H1 (cell line): ENCODE measurements around the gene MYH10. TPM values are rescaled to one million over a fixed set of nuclear protein-coding genes. Genes with fewer than 3 reads are reported as not detected.

ENCODE experiments used
- CTCF ChIA-PET: fragments of 300-600 bp; sonication (Branson Sonifier 250); formaldehyde crosslinking; loops from one replicate; lab custom pipeline; 2021; ENCODE audit not compliant: partially characterized antibody; lab: Charles Lee
- POLR2A ChIA-PET: fragments of 300-600 bp; sonication (Branson Sonifier 250); formaldehyde crosslinking; loops from one replicate; lab custom pipeline; 2021; ENCODE audit warnings: inconsistent platforms; ENCODE audit not compliant: partially characterized antibody; lab: Charles Lee
- DNase-seq, 2 experiments: peaks; one replicate each; pipeline versions ENCODE4 v3.0.0 to v3.0.0-alpha.2; 2010 to 2022; ENCODE audit warnings: low spot score in 2 of 2, low read depth in 1 of 2, mixed read lengths in 1 of 2
- FAIRE-seq: peaks from 2 replicates; lab custom pipeline; 2011; peaks lifted over from hg19 to GRCh38; lab: Jason Lieb, UNC
- H2AFZ ChIP-seq: 2 replicates; pipeline ENCODE4 v1.8.1; 2012; ENCODE audit warnings: low read length, inconsistent platforms
- H2AK5ac ChIP-seq: 2 replicates; pipeline ENCODE4 v1.6.1; 2013; ENCODE audit warnings: low read depth, low read length
- H2BK120ac ChIP-seq: replicated peaks from 2 replicates; pipeline ENCODE3; 2013; ENCODE audit warnings: low read depth, low read length, inconsistent platforms
- H2BK12ac ChIP-seq: 2 replicates; pipeline ENCODE4 v1.6.1; 2013; ENCODE audit warnings: low read depth, low read length
- H2BK15ac ChIP-seq: 2 replicates; pipeline ENCODE4 v1.6.1; 2013; ENCODE audit warnings: low read length
- H2BK20ac ChIP-seq: 2 replicates; pipeline ENCODE4 v1.6.1; 2013; ENCODE audit warnings: low read length
- H2BK5ac ChIP-seq: 2 replicates; pipeline ENCODE4 v1.6.1; 2013; ENCODE audit warnings: low read depth, low read length
- H3K14ac ChIP-seq: 2 replicates; pipeline ENCODE4 v1.6.1; 2013; ENCODE audit warnings: inconsistent platforms; ENCODE audit not compliant: insufficient read length
- H3K18ac ChIP-seq: 2 replicates; pipeline ENCODE4 v1.6.1; 2013; ENCODE audit warnings: low read length; ENCODE audit errors: extremely low read depth
- H3K23ac ChIP-seq: 2 replicates; pipeline ENCODE4 v1.6.1; 2013; ENCODE audit warnings: inconsistent platforms; ENCODE audit not compliant: insufficient read length
- H3K23me2 ChIP-seq: 2 replicates; pipeline ENCODE4 v1.6.1; 2013; ENCODE audit warnings: low read depth, low read length
- H3K27ac ChIP-seq: 2 replicates; pipeline ENCODE4 v1.6.1; 2011; ENCODE audit warnings: low read depth, low read length, inconsistent platforms
- H3K27me3 ChIP-seq, 4 experiments: replicated peaks in 1 of 4; 1 replicate in 1 of 4; 2 replicates in 3 of 4; pipeline versions ENCODE4 v1.6.1 to v1.8.1; 2011 to 2013; ENCODE audit warnings: low read length in 3 of 4, mild to moderate bottlenecking in 3 of 4, inconsistent platforms in 2 of 4, mixed read lengths in 2 of 4, moderate library complexity in 1 of 4; ENCODE audit not compliant: control insufficient read depth in 3 of 4, insufficient read depth in 3 of 4; ENCODE audit errors: extremely low read depth in 1 of 4
- H3K36me3 ChIP-seq, 4 experiments: 2 replicates each; pipeline versions ENCODE4 v1.6.1 to v1.8.1; 2011 to 2013; ENCODE audit warnings: mild to moderate bottlenecking in 4 of 4, low read length in 3 of 4, moderate library complexity in 2 of 4, control low read depth in 1 of 4, inconsistent platforms in 1 of 4; ENCODE audit not compliant: insufficient read depth in 4 of 4, control insufficient read depth in 2 of 4
- H3K4ac ChIP-seq: replicated peaks from 2 replicates; pipeline ENCODE3; 2013; ENCODE audit warnings: low read length, low read depth, mixed read lengths, inconsistent platforms; ENCODE audit not compliant: insufficient read length
- H3K4me1 ChIP-seq, 4 experiments: replicated peaks in 1 of 4; 1 replicate in 1 of 4; 2 replicates in 3 of 4; pipeline versions ENCODE4 v1.6.1 to v1.8.1; 2011 to 2013; ENCODE audit warnings: low read length in 3 of 4, inconsistent platforms in 2 of 4, mixed read lengths in 1 of 4; ENCODE audit not compliant: insufficient read depth in 4 of 4, control insufficient read depth in 3 of 4
- H3K4me2 ChIP-seq, 2 experiments: 2 replicates each; pipeline versions ENCODE4 v1.6.1 to v1.8.1; 2011 to 2013; ENCODE audit warnings: low read depth in 2 of 2, low read length in 2 of 2, control low read depth in 1 of 2, inconsistent platforms in 1 of 2, mild to moderate bottlenecking in 1 of 2; ENCODE audit not compliant: insufficient read depth in 1 of 2
- H3K4me3 ChIP-seq, 4 experiments: fragments of 200-600, 300-600 bp in 1 of 4; sonication (generic), shearing (Covaris generic), sonication (Bioruptor Twin) in 1 of 4; 2 replicates each; pipeline versions ENCODE4 v1.5.1 to v1.8.1; 2011 to 2016; ENCODE audit warnings: low read length in 4 of 4, low read depth in 3 of 4, control low read depth in 2 of 4, inconsistent platforms in 2 of 4, mild to moderate bottlenecking in 2 of 4, mixed read lengths in 1 of 4, moderate library complexity in 1 of 4; ENCODE audit not compliant: insufficient read depth in 2 of 4; ENCODE audit errors: extremely low read depth in 1 of 4
- H3K56ac ChIP-seq: replicated peaks from 2 replicates; pipeline ENCODE3; 2013; ENCODE audit warnings: low read depth, mild to moderate bottlenecking, mixed read lengths, low read length, inconsistent platforms; ENCODE audit not compliant: insufficient read length
- H3K79me1 ChIP-seq: 2 replicates; pipeline ENCODE4 v1.6.1; 2013; ENCODE audit warnings: low read depth, low read length, control low read depth
- H3K79me2 ChIP-seq, 2 experiments: 2 replicates each; pipeline versions ENCODE4 v1.6.1 to v1.8.1; 2012 to 2013; ENCODE audit warnings: low read length in 2 of 2, mild to moderate bottlenecking in 2 of 2, inconsistent platforms in 1 of 2; ENCODE audit not compliant: insufficient read depth in 2 of 2, control insufficient read depth in 1 of 2
- H3K9ac ChIP-seq, 4 experiments: replicated peaks in 1 of 4; 1 replicate in 1 of 4; 2 replicates in 3 of 4; pipeline versions ENCODE4 v1.6.1 to v1.8.1; 2011 to 2013; ENCODE audit warnings: low read depth in 3 of 4, low read length in 3 of 4, control low read depth in 2 of 4, mild to moderate bottlenecking in 2 of 4, moderate library complexity in 2 of 4, inconsistent platforms in 1 of 4; ENCODE audit errors: extremely low read depth in 1 of 4
- H3K9me3 ChIP-seq, 2 experiments: 2 replicates each; pipeline versions ENCODE4 v1.6.1 to v1.8.1; 2012 to 2013; ENCODE audit warnings: mild to moderate bottlenecking in 2 of 2, moderate library complexity in 2 of 2, control low read depth in 1 of 2, inconsistent platforms in 1 of 2, low read depth in 1 of 2, low read length in 1 of 2, mixed read lengths in 1 of 2; ENCODE audit not compliant: insufficient read depth in 2 of 2
- H4K20me1 ChIP-seq, 2 experiments: replicated peaks in 1 of 2; 2 replicates each; pipeline versions ENCODE3 to v1.8.1; 2011 to 2013; ENCODE audit warnings: inconsistent platforms in 2 of 2, low read length in 2 of 2, mild to moderate bottlenecking in 1 of 2; ENCODE audit not compliant: insufficient read depth in 2 of 2, control insufficient read depth in 1 of 2
- H4K5ac ChIP-seq: 2 replicates; pipeline ENCODE4 v1.6.1; 2013; ENCODE audit warnings: low read length, low read depth, mixed read lengths, inconsistent platforms; ENCODE audit not compliant: insufficient read length
- H4K8ac ChIP-seq: 2 replicates; pipeline ENCODE4 v1.8.0; 2013; ENCODE audit warnings: mild to moderate bottlenecking, moderate library complexity, low read length, inconsistent platforms; ENCODE audit not compliant: insufficient read depth; ENCODE audit errors: extremely low read depth
- H4K91ac ChIP-seq: replicated peaks from 2 replicates; pipeline ENCODE3; 2013; ENCODE audit warnings: low read length, mixed read lengths, inconsistent platforms; ENCODE audit not compliant: insufficient read length
- EZH2 ChIP-seq: fragments of 200-600 bp; sonication (generic); IDR thresholded peaks from 2 replicates; pipeline ENCODE4 v1.7.1; 2012; ENCODE audit warnings: low read depth, mild to moderate bottlenecking, moderate library complexity, low read length, inconsistent platforms; ENCODE audit not compliant: severe bottlenecking
- MAX ChIP-seq: IDR thresholded peaks from 2 replicates; pipeline ENCODE4 v1.6.1; 2012; ENCODE audit warnings: inconsistent platforms
- POLR2AphosphoS5 ChIP-seq: IDR thresholded peaks from 2 replicates; pipeline ENCODE4 v1.6.1; 2011; ENCODE audit warnings: low read depth, low read length
- SRF ChIP-seq: IDR thresholded peaks from 2 replicates; pipeline ENCODE4 v1.6.1; 2011; ENCODE audit warnings: mild to moderate bottlenecking, low read depth, low read length, moderate library complexity
- SUZ12 ChIP-seq: fragments of 200-600 bp; sonication (generic); IDR thresholded peaks from 2 replicates; pipeline ENCODE4 v1.6.1; 2012; ENCODE audit warnings: mild to moderate bottlenecking, inconsistent platforms, low read length, moderate library complexity, mixed read lengths
- TAF7 ChIP-seq: optimal IDR thresholded peaks from 2 replicates; pipeline ENCODE3; 2011; ENCODE audit warnings: low read depth, mild to moderate bottlenecking, inconsistent platforms, low read length, moderate library complexity, borderline replicate concordance
- YY1 ChIP-seq: IDR thresholded peaks from 2 replicates; pipeline ENCODE4 v1.6.1; 2011; ENCODE audit warnings: low read depth, mild to moderate bottlenecking, low read length
- ZNF274 ChIP-seq: IDR thresholded peaks from 2 replicates; pipeline ENCODE4 v1.7.0; 2012; ENCODE audit warnings: low read length, borderline replicate concordance; ENCODE audit errors: extremely low read depth
- WGBS, 2 experiments: shearing (Covaris generic) in 1 of 2; methylation state at CpG; one replicate each; pipeline versions ENCODE4 v1.1.6 to v1.1.7; 2013 to 2015; ENCODE audit warnings: low lambda C conversion rate in 2 of 2, mixed read lengths in 2 of 2, inconsistent platforms in 1 of 2, low coverage in 1 of 2, missing lambda C conversion rate in 1 of 2; ENCODE audit not compliant: insufficient replicate concordance in 2 of 2, insufficient coverage in 1 of 2, insufficient read length in 1 of 2; ENCODE audit errors: extremely low coverage in 1 of 2, missing lambda C conversion rate in 1 of 2; 5-methylcytosine and 5-hydroxymethylcytosine counted together
- polyA plus RNA-seq, 7 experiments: library from polyadenylated mRNA; depleted of rRNA in 3 of 7; stranded (reverse) in 5 of 7; unstranded in 2 of 7; fragments of >200 nt in 5 of 7; fragments of 200-250 nt in 2 of 7; gene quantifications; 1 replicate in 5 of 7; 2 replicates in 1 of 7; 4 replicates in 1 of 7; pipeline versions ENCODE4 v1.2.1 to v1.2.3, GENCODE V29; 2011 to 2013; ENCODE audit warnings: missing spikeins in 2 of 7, mixed read lengths in 2 of 7
- total RNA-seq: library from RNA; stranded (reverse); fragmentation: NEBNext Ultra II Directional; extraction: Animal tissue kit (Norgen Biotek cat#: 25700); gene quantifications from 2 replicates; pipeline ENCODE4 v1.2.1, GENCODE V29; 2021
- TF ChIP-seq, protein P1 (sequence below): IDR thresholded peaks from 2 replicates; pipeline ENCODE4 v1.6.1; 2011; ENCODE audit warnings: low read depth, mild to moderate bottlenecking, low read length; ENCODE audit not compliant: insufficient read depth

The MYH10 gene
- total and polyA plus RNA-seq, 2 of the 8 experiments (the other 6 are each of a cell fraction or from before 2014, with no cell fraction given): 64.1 to 289 TPM

DNA sequence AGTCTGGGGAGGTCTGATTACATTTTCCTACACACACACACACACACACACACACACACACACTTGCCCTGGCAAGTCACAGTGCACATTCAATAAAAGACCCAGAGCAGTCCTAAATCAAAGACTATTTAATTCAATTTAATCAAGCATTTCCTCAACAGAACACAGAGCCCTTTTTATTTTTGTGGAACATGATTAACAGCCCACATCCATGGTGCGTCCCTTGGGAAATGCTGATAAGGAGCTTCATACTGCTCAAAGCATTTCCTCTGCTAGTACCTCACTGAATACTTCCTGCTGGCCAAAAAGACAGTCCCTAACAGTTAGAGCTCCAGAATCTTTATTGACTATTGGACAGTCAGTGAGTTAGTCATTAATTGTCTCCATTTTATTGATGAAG is 43.1 kb upstream of the MYH10 start:
- Histone ChIP-seq H3K14ac (no peak overlapping the region), H3K27me3 (no peaks in the 10 kb centered on the region), H4K5ac (no peak overlapping the region), H3K23ac (no peak overlapping the region), H3K4ac (no peak overlapping the region), H2AK5ac (no peak overlapping the region), H2BK20ac (no peak overlapping the region), H2BK12ac (no peak overlapping the region), H4K8ac (no peak overlapping the region), H3K9me3 (0 out of 4 replicates have a peak, but pooled peaks cover 0 to 4% of the 10 kb centered on the region in 2 experiments), H3K27ac (no peak overlapping the region), H2BK15ac (no peak overlapping the region), H3K56ac (no peak overlapping the region), H3K23me2 (peaks cover 1% of the 10 kb centered on the region; the same call in 1 of the 2 replicates), H3K79me2 (no peaks in the 10 kb centered on the region), H3K18ac (no peak overlapping the region), H3K4me1 (peaks cover 4 to 9% (median 7%) of the 10 kb centered on the region in 4 experiments; a peak in 5 of 7 replicates), H4K20me1 (no peaks in the 10 kb centered on the region), H3K4me2 (no peak overlapping the region), H3K79me1 (no peaks in the 10 kb centered on the region), H3K4me3 (no peak overlapping the region), H2BK120ac (no peak overlapping the region), H2AFZ (no peak overlapping the region), H3K9ac (no peak overlapping the region), H2BK5ac (no peak overlapping the region), H3K36me3 (no peaks in the 10 kb centered on the region), H4K91ac (no peak overlapping the region)
- FAIRE-seq (no peak), DNase-seq (no peak)
- ChIA-PET POLR2A (interaction anchor here (0.9 to 2.1 kb wide), 2 partner anchors 22 to 24 kb away, joined by 3 to 8 read pairs; no protein-coding TSS in a partner anchor), CTCF (interaction anchor here (0.9 to 1.7 kb wide), 5 partner anchors 12 to 112 kb away, joined by 3 to 5 read pairs (median 3); no protein-coding TSS in a partner anchor)
- WGBS, 2 experiments: 94% methylated on average over 1 of the region's 1 CpG; no CpG with 5 or more reads in 1 of the 2 experiments
- TF ChIP-seq, protein P1, sequence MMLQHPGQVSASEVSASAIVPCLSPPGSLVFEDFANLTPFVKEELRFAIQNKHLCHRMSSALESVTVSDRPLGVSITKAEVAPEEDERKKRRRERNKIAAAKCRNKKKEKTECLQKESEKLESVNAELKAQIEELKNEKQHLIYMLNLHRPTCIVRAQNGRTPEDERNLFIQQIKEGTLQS: no peak
- no peak for TF ChIP-seq MAX
- no peak for TF ChIP-seq SUZ12
- TF ChIP-seq SRF: no peak
- TF ChIP-seq YY1: no peak
- no peak for TF ChIP-seq POLR2AphosphoS5
- no peak for TF ChIP-seq ZNF274
- TF ChIP-seq EZH2: no peak
- no peak for TF ChIP-seq TAF7
